Stimulated activated naive CD8-positive, alpha-beta T cell treated with anti-CD3 and anti-CD28 coated beads, Interleukin-15, Interleukin-2, amounts not matched to agents 100 U/mL and 50 U/mL, for 24 hours (primary cell): Measurements from ENCODE around the gene MAD1L1.

ENCODE experiments used
- ATAC-seq: fragments of 150-1000 bp; cut with Tn5 transposase; one replicate; pipeline ENCODE4 v1.10.0; 2021
- DNase-seq: peaks from one replicate; pipeline ENCODE4 v3.0.0; 2021

MAD1L1 gene

DNA sequence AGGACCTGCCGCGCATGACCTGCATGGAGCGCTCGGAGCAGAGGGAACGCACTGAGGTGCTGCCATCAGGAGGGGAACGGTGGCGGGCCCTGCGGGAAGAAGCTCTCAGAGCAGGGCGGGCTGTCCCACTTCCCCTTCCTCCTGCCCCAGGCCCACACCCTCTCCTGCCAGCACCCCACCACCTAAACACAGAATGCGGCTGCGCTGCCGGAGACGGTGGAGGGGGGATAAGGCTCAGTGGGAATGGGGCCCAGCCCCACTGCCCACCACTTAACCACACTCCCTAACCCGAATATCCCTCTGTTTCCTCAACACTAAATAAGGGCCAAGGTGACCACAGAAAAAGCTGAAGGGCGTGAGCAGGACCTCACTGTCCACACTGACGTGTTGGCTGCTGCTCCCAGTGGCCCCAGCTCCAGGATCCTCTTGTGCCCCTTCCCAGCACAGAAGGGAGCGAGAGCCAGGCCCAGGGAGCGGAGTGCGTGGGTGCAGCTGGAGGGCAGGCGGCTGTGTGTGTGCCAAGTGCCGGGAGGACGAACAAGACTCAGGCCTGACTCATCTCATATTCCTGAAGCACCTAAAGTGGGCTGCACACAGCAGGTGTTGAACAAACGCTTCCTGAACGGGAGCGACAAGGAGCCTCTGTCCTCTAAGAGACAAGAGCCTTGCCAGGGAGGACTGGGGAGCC lies 116.8 kb downstream of the MAD1L1 start:
- ATAC-seq (no peak), DNase-seq (no peak)

DNA sequence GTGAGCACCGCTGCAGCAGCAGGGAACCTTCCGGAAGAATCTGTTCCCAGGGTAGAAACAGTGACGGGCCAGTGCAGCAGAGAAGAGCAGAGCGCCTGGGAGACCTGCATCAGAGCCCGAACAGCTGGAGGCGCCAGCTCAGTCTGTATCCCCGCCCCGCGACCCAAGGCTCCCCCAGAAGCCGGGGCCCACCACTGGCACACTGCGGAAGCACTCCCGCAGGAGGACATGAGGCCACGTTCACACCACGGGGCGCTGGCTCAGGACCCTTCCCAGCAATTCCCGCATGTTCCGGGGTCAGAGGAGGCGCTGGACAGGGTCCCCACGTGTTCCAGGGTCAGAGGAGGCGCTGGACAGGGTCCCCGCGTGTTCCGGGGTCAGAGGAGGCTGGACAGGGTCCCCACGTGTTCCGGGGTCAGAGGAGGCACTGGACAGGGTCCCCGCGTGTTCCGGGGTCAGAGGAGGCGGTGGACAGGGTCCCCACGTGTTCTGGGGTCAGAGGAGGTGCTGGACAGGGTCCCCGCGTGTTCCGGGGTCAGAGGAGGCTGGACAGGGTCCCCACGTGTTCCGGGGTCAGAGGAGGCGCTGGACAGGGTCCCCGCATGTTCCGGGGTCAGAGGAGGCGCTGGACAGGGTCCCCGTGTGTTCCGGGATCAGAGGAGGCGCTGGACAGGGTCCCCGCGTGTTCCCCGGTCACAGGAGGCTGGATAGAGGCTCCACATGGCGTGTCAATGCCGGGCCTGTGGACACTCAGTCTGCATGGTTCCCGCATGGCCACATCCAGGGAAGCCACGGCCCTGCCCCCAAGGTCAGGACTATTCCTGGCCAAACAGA lies 117.6 kb downstream of the MAD1L1 start:
- ATAC-seq: no peak
- DNase-seq: no peak

DNA sequence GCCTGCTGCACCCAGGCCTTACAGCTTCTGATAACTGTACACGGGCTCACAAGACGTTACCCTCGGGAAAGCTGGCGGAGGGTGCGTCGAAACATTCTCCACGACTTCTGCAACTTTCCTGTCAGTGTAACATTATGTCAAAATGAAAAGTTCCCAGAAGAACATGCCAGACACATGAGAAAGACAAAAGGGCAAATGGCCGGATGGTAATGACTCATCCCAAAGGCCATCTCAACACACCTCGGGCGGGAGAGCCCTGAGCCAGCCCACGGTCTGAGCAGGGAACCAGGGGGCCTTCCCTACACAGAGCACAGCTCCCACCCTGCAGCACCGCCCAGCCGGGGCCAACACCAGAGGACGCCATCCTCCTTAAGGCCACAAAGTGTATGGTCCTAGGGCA lies 118.7 kb downstream of the MAD1L1 start:
- DNase-seq (no peak), ATAC-seq (no peak)

DNA sequence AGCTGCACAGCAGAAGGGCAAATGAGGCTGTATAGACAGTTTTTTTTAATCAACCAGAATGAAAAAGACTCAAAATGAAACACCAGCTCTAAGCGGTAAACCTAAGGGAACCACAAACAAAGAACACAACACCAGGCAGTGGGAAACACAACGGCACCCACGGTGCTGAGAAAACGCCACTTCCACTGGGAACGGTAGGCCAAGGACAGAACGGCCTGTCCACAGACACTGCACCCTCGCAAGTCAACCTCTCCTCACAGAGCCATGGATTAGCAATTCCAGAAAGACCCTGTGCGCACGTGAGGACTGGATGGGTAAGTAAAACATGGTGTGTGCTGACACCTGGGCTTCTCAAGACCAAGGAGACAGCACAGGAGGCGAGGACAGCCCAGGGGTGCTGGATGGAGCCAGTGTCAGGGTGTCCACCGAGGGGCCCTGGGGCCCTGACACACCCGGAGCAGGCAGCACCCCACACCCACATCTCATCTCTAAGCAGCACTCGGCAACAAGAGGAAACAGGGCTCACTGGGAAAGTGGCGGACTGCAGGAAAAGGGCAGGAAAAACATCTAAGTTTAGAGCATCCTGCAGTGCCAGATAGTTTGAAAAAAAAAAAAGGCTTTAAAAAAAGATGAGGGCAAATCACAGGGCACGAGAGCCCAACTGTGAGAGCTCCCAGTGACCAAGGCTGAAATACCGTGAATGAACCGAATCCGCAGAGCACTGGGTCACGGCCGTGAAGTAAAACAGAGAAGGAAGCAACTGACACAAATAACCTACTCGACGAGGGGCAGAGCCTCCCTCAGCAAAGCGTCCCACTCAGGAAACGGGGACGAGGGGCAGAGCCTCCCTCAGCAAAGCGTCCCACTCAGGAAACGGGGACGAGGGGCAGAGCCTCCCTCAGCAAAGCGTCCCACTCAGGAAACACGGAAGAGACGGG lies 120.2 kb downstream of the MAD1L1 start:
- ATAC-seq (no peak), DNase-seq (no peak)

DNA sequence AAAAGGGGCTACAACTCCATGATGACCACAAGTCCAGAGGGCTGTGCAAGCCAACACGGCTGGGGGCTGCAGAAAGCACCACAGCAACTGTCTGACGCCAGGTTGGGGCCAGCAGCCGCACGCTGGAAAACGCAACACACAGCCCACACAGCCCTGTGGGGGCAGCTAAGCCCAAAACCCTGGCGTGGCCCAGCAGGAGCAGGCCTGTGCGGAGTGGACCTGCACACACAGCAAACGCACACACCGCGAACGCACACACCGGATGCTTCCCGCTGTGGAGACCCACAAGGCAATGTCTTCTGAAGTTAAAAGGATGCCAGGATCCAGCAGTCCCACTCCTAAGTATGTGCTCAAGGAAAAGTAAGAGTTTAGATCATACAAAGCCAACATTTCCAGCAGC lies 121.2 kb downstream of the MAD1L1 start:
- DNase-seq (no peak), ATAC-seq (no peak)

GRCh38 chr7:2110610-2111396 lies 121.9 kb downstream of the MAD1L1 start:
- ATAC-seq (no peak), DNase-seq (no peak)

GRCh38 chr7:2109936-2110609 lies 122.7 kb downstream of the MAD1L1 start:
- DNase-seq: peak; percentile 77
- peak; percentile 98 for ATAC-seq

DNA sequence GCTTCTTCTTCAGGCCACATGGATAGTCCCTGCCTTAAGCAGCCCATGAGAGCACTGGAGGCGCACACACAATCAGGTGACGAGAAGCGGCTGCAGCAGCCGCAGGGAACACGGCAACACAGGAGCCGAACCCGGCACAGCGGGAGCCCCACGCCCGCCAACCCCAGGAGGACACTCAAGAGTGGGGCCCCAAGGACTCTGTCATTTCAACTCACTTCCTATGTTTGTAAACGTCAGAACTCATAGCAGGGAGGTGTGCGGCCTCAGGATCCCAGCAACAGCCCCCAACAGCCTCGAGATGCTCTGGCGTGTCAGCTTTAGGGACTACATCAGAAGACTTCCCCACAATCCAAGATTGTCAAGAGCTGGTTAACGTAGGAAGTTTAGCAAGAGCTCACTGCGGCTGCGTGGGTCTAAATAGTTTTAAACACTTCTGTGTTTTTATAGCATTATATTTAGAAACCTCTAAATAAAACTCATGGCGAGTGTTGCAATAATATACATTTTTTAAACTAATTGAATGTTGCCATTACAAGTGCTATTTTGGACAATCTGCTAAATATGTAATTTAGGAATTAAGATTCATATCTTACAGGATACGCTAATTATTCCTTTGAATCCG lies 123.4 kb downstream of the MAD1L1 start:
- DNase-seq: no peak

DNA sequence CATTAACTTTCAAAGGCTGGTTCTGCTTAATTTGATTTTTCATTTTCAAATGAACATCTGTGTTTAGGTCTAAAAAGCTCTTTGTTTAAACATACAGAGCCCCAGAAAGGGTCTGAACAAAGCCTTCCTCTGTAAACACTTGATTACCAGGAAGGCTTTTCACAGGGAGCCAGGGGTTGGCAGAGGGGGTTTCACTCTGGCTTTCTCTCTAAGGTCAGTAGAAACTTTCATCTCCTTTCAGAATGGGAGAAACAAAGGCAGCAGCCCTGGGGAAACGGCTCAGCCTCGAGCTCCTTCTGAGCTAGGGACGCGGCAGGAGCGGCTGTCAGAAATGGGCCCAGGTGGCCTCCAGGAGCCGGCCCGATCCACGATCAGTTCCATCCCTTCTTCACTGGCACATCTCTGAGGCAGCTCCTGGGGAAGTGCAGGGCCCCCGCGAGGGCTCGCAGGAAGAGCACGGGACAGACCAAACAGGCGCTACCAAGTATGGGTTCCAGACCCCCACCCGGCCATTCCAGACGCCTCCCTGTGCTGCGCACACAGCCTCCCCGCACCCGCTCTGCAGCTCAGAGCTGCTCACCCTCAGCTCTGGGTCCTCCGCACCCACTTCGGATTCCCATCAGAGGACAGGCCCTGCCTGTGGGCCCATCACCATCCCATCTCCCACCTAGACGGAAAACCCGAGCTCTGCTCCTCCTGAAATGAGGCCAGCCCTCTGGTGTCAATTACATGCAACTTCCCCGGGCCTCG lies 124.1 kb downstream of the MAD1L1 start:
- DNase-seq: no peak

More for the DNA sequence above, 123.4 kb downstream of the MAD1L1 start:
- no peak for ATAC-seq

DNA sequence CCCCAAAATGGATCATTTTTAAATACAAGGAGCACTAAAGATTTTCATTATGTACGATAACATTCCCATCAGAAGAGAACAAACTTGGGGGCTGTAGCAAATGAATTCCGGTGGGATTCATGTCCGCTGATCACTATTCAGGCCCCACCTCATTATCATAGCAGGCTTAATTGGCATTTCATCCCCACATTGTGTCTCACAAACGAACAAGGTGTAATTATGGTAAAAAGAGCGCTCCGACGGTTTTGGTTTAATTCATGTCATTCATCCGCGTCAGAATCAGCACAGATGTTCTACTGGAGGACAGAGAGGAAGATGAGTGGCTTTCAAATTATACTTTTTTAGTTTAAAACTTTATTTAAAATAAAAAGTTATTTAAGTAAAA lies 124.7 kb downstream of the MAD1L1 start:
- no peak for DNase-seq
- ATAC-seq: no peak

More for the DNA sequence above, 124.1 kb downstream of the MAD1L1 start:
- no peak for ATAC-seq

DNA sequence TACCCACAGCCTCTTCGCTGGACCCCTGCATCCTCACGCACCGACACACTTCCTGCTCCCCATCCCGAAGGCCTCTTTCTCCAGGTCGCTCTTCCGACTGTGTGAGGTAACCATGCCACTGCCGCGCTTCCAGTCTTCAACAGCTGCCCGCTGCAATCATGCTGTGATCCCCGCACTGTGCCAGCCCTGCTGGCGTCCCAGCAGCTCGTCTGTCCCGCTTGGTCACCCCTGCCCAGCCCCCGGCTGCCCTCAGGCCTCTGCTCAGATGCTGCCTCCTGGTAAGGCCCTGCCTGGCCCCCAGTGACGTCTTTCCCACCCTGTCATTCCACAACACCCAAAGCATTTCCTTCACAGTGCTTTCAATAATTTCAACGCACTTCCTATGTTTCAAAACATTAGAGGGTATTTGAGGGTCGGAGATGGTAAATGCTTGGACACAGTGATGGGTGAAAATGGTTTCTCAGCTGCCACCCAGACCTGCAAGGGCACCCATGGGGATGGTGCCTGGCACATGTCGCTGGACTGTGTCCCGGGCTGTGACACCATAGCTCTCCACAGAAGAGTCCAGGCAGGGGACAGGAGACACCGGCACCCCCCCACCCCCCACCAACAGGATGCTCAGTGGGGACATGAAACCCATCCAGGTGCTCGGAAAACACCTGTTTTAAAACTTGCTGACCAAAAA lies 125.2 kb downstream of the MAD1L1 start:
- ATAC-seq (no peak), DNase-seq (no peak)

DNA sequence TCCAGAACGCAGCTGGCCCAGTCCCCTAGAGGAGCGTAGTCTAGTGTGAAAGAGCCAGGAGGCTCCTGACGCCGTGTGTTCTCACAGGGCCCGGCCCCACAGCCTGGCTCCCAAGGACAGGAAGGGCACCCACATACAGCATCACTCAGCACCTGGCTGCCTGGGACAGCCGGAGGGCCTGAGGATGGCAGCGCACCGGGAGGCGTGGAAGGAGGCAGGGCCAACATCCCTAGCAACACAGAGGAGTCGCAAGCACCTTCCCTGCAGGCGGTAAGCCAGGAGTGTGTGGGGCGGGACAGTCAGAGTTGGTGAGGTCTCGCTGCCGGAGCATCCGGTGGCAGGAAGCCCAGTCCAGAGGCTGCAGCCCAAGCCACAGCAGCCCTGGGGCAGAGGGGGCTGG lies 125.8 kb downstream of the MAD1L1 start:
- DNase-seq (no peak), ATAC-seq (no peak)

DNA sequence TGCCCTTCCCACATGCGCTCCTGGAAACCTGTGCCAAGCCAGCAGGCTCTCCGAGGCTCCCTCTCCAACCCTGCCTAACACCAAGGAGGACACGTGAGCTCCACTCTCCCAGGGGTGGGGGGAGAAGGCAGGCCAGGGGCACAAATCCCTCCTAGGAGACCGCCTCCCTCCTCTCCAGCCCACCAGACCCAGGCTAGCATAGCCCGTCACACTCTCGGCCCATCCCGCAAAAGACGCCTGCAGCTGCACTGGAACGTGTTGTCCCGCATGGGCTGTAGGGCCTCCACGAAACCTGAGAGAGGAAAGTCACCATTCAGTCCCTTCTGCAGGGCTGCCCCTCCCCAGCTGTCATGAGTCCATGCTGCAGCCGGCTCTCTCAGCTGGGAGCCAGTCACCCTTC lies 126.3 kb downstream of the MAD1L1 start:
- no peak for DNase-seq
- ATAC-seq: no peak

- ATAC-seq (no peak), DNase-seq (no peak)
Observed at GRCh38 chr7:2105917-2106316, 126.8 kb downstream of the MAD1L1 start.

DNA sequence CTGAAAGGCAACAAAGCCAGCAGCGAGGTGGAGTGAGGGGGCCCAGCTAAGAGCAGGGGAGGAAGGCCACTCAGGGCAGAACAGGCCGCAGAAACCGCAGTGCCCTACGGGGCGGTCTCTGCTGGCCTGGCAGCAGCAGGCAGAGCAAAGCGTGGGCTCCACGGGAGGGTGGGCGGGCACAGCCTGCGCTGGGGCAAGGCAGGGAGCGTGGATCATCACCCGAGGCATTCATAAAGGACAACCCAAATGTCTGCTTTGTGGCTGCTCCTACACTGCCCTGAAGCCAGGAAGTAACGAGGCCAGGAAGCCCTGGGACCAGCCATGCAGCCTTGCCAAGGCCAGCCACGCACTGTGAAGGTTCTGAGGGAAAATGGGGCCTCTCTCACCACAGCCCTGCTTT lies 127.5 kb downstream of the MAD1L1 start:
- DNase-seq (no peak), ATAC-seq (no peak)

GRCh38 chr7:2104716-2105115 lies 128.0 kb downstream of the MAD1L1 start:
- no peak for DNase-seq
- no peak for ATAC-seq

DNA sequence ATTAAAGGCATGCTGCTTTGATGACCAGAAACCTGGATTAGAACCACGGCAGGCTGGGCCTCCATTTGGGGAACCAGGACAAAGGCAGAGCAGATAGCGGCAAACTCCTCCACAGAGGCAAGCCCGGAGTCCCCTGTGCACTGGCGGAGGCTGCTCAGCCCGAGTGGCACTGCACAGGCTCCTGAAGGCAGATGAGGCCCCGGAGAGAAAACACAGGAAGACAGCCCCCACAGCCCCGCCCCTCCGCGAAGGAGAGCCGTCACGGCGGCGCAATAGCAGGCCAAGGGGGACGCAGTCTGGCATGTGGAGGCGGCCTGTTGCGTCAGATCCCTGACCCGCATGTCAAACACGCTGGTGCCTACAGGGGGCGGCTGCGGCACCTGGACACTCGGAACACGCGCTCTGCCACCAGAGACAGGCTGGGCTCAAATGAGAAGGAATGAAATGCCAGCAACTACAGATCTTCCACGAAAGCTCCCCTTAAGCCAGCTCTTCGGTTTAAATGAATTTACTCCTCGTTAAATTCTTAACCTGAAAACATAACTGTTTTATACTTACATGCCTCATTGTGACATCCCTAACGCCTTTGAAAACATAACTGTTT lies 128.5 kb downstream of the MAD1L1 start:
- DNase-seq (peak; percentile 89), ATAC-seq (peak; percentile 77)

- no peak for DNase-seq
- no peak for ATAC-seq
Observed at GRCh38 chr7:2103071-2103898, 129.5 kb downstream of the MAD1L1 start.
